HG03565 (cell line): ENCODE results near the gene TPBGL.

ENCODE experiments used
- ATAC-seq: cut with Tn5 transposase; IDR thresholded peaks from one replicate; pipeline ENCODE4 v1.9.1; 2021; ENCODE audit warnings: mild to moderate bottlenecking, moderate library complexity; ENCODE audit not compliant: unreplicated experiment

The TPBGL gene, protein sequence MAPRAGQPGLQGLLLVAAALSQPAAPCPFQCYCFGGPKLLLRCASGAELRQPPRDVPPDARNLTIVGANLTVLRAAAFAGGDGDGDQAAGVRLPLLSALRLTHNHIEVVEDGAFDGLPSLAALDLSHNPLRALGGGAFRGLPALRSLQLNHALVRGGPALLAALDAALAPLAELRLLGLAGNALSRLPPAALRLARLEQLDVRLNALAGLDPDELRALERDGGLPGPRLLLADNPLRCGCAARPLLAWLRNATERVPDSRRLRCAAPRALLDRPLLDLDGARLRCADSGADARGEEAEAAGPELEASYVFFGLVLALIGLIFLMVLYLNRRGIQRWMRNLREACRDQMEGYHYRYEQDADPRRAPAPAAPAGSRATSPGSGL

DNA sequence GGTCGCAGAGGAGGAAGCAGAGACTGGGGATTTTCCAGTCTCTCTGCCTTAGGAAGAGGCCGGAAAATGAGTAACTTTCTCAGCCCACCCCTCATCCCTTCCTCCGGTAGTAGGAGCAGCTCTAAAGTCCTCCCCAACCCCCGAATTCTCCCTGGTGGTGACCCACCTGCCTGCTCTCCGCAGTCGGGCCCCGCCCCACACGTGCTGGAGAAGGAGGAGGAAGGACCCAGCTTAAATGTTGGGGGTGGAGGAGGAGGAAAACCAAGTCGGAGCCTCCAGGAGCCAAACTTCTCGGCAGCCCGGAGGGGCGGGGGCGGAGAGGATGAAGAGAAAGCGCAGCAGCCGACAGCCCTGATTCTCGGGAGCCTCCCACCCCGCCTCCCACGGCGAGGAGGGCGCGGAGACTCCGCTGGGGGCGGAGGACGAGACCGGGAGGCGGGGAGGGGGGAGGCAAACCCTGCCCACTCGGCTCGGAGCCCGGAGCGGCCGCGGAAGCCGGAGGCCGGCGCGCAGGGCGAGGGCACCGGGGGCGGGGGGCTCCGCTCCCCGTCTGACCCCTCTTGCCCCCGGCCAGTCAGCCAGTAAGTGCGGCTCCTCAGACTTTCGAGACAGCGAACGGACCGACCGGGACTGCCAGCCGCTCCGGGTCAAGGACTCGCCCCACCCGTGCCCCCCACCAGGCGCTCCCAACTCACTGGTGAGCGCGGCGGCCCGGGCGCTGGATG is at the start of gene TPBGL:
Gene TPBGL, plus strand, starts transcription at position 464 of the 725 bp plus-strand sequence. CDS start 276 bp downstream, outside the sequence.
- no peak for ATAC-seq

DNA sequence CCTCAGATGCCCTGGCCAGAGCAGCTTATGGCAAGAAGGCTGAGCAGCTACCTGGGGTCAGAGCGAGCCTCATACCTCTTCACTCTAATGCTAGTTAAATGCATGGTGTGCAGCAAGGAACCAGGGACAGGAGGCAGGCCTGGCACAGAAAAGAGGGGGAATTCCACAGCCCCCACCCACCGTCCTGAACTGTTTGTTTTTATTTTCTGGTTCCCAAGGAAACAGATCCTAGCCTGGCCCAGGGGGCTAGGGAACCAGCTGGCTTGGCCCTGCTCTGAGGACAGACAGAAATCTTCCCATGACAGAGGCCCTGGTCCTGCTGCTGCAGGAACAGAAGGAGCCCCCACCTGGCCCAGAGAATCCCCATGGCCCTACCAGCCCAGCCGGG is 49.2 kb upstream of the TPBGL start:
- no peak for ATAC-seq

DNA sequence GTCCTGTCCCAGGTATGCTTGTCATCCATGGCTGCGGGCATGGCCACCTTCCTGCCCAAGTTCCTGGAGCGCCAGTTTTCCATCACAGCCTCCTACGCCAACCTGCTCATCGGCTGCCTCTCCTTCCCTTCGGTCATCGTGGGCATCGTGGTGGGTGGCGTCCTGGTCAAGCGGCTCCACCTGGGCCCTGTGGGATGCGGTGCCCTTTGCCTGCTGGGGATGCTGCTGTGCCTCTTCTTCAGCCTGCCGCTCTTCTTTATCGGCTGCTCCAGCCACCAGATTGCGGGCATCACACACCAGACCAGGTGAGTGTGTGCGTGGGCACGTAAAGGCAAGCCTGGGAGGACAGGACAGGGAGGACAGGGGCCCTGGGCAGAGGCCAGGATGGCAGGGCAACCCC is 47.3 kb upstream of the TPBGL start:
- ATAC-seq, result no peak

DNA sequence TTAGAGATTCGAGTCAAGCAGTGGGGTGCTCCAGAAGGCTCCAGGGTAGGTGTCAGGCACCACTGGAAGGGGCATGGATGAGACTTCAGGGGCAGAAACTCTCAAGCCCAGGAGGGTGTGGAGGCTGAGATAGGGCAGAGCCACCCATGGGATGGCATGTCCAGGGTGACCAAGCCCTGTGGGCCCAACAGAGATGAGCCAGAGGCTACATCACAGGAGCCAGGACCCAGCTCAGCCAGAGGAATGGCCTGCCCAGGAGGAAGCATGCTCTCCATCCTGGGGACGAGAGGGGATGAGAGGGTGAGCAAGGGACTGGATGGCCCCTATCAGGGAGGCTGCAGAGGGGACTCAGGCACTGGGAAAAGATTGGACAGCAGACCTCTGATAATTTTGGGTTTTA is 46.9 kb upstream of the TPBGL start:
- no peak for ATAC-seq

DNA sequence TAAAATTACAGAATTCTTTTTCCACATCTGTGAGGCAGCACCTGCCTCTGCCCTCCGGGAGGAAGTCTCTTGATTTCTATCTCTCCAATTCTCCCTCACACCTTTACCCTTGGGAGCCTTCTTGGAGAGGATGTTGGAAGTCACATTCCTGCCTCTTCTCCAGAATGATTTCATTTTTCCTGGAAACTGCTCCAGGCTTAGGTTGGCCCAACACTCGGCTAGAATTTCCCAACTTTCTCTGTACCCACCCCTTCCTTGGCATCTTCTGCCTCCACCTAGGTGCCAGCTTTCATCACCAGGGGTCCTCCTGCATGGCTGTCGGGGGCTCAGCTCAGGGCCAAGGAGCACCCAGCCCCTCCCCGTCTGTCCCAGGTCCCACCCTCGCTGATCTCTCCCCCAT is 46.4 kb upstream of the TPBGL start:
- no peak for ATAC-seq

DNA sequence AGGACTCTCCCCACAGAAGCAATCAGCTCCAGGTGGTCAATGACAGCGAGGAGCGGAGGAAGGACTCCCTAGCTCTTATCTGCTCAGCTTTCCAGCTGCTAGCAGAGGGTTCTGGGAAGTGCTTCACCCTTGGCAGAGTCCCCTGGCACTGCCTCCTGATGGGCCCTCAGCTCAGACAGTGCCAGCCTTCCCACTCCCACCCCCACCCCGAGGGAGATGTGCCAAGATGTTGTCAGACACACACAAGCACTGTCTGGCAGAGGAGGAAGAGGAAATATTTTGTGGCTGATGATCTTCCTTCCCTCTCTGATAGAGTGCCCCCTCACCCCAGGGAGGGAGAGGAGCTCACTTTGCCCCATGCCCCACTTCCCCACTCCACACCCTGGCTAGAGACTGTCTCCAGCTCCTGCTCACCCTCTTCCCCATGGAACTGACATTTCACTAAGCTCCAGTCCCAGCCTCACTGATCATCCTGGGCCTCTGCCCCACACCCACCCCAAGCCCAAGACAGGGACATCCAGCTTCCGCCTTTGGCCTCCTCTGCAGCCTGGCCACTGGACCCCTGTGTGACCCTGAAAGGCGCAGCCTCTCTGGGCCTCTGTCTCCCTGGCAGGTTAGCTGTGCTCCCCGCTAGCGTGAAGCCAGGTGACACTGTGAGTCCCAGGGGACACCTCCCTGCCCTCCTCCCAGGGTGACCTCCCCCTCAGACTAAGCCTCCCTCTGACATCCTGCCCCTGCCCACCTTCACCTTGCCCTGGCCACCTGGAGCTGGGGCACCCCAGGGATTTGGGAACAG is 45.2 kb upstream of the TPBGL start:
- ATAC-seq, result no peak

DNA sequence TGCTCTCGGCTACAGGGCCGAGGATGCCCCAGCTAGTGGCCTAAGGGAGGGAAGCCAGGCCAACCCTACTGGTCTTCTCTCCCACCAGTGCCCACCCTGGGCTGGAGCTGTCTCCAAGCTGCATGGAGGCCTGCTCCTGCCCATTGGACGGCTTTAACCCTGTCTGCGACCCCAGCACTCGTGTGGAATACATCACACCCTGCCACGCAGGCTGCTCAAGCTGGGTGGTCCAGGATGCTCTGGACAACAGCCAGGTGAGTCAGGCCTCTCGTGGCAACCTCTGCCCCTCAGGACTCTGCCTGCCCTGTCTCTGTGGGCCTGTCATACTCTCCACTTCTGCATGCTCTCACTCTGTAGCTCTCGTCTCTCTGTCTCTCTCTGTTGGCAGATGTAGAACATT is 44.1 kb upstream of the TPBGL start:
- no peak for ATAC-seq

DNA sequence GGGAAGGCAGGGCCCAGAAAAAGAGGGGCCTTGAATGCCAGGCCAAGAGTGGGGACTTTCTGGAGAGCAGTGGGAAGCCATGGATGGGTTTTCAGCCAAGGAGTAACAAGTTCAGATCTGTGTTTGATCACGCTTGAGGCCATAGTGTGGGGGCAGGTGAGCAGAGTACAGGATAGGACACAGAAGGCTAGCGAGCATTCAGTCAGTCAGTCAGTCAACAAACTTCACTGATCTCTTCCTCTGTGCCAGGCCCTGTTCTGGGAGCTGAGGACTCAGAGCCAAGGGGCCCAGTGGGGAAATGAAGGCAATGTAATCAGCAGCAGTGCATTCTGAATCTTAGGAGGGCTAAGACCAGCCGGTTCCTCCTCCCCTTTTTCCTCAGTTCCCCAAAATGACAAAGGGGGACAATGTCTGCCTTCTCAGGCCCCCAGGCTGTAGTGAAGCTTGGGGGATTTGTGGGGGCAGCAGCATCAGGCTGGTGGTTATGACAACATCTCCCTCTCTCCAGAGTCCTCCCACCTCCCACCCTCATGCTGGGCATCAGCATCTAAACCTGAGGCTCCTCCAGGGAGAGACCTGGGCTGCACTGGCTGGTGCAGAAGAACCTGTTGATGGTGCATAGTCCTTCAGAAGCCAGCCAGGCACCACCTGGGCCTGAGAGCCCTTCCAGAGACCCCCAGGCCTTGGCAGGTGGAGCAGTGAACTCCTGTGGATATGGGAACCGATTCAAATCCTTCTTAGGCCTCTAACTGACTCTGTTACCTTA is 42.9 kb upstream of the TPBGL start:
- no peak for ATAC-seq

DNA sequence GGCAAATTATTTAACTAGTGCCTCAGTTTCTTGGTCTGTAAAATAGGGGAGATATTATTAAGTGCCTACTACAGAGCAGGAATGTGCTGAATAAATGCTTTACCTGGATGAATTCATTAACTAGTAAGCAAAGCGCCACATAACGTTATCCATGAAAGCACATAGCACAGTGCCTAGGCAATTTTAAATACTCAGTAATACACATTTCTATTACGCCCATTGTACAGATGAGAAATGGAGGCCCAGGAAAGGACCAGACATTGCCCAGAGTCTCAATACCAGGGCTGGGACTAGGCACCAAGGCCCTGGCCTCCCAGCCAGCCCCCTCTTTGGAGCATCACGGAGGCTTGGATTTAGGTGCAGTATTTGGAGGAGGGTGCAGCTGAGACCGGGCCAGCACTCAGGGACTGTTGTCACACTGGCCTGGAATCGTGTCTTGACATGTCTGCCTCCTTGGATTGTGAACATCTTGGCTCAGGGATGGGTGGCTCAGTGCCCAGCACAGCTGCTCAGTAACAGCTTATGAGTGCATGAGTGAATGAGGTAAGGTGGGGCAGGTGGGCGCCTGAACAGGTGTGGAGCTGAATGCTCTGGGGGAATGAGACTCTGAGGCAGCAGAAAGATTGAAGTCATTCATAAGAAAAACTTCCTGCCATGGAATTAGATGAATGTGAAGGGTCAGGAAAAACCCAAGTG is 42.1 kb upstream of the TPBGL start:
- ATAC-seq, result no peak

DNA sequence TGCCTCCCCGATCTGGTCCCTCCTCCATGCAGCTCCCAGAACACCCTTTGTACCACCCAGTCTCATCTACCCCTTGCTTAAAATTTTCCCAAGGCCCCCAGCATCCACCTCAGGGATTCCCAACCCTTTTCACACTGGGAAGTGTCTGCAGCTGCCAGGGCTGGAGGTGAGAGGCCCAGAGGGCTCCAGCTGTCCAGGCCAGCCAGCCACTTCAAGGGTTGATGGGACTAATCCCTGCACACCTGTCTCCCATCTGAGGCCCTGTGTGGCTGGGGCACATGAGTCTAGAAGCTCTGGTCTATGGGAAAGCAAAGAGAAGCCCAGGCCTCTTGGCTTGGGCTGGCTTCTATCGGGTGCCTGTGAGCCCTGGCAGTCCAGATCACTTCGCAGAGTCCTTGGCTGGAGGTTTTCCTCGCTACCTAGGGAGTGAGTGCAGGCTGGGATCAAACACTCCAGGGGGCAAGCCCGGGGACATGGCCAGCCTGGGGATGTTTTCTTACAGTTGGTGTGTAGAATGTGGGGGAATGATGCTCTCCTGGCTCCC is 41.1 kb upstream of the TPBGL start:
- ATAC-seq, result no peak

DNA sequence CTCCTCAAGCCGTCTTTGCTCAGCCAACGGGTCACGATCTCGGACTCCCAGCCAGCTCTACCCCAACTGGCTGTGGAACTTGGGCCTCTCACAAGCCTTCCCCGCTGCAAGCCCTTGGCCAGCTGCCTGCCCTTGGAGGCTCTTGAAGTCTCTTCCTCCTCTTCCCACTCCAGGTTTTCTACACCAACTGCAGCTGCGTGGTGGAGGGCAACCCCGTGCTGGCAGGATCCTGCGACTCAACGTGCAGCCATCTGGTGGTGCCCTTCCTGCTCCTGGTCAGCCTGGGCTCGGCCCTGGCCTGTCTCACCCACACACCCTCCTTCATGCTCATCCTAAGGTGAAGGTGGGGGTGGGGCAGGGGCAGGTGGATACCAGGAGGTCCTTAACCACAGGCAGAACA is 40.5 kb upstream of the TPBGL start:
- ATAC-seq, result no peak

DNA sequence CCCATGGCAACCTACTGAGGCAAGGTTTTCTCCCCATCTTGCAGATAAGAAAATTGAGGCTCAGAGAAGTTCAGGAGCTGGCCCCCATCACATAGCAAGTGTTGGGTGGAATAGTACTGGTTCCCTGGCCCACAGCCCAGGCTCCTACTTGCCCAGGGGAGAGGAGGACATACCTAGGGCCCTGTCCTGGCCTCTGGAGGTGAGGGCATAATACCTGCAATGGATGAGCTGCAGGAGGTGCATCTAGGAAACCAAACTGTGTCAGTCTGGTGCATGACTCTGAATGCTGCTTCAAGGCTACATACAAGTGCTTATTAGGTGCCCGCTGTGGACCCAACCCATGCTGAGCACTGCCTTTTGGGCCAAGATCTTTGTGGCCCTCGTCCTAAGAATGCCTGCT is 40.0 kb upstream of the TPBGL start:
- no peak for ATAC-seq

DNA sequence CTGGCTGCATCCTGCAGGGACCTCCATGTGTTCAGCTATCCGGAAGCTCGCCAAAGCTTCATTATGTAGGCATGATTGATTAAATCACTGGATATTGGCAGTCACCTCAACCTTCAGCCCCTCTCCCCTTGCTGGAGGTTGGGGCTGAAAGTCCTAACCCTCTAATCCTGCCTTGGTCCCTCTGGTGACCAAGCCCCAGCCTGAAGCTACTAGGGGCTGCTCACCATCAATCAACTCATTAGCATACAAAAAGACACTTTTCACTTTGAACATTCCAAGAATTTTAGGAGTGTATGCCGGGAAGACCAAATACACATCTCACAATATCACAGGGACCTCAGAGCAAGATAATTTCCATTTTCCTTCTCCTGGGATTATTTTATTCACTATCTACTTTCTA is 38.8 kb upstream of the TPBGL start:
- ATAC-seq, result no peak

DNA sequence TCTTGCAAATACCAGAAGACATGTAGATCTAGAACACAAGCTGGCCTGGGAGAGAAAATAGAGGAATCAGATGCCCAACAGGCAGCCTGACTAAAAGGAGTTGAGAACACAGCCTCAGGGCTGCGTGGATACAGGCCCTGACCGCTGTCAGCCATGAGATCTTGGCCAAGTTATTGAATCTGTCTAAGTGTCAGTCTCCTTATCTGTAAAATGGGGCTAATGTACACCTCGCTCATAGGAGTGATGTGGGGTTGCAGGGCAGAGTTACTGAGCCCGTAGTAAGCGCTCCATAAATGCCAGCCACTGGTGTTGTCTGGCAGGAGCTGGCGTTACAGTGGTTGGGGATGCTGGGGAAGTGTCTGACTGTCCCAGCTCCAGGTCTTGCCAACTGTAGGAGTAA is 38.4 kb upstream of the TPBGL start:
- no peak for ATAC-seq

DNA sequence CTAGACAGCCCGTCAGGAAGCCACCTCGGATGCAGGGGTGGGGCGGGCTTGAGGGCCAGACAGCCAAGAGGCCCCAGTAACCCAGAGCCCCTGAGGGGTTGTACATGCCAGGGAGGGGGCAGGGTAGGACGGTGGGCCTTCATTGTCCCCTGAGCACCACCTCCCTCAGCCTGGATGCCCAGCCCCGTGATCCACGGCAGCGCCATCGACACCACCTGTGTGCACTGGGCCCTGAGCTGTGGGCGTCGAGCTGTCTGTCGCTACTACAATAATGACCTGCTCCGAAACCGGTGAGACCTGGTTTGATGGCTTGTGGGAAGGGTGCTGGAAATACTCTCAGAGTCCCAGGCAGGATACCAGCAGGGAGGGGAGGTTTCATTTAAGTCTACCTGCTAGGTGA is 37.4 kb upstream of the TPBGL start:
- ATAC-seq, result no peak

DNA sequence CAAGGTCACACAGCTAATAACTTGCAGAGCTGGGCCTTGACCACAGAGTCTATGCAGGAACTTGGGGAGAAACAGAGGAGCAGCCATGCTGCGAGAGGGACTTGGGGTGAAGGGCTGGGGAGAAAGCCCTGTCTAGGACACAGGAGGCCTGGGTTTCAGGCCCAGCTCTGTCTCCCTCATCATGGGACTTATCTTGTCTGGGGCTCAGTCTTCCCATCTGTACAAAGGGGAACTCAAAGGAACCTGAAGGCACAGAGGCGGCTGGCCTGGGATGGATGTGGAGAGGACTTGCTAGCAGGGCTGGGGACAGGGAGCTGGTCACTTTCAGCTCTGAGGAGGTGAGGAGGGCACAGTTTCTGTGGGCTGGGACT is 36.9 kb upstream of the TPBGL start:
- no peak for ATAC-seq

DNA sequence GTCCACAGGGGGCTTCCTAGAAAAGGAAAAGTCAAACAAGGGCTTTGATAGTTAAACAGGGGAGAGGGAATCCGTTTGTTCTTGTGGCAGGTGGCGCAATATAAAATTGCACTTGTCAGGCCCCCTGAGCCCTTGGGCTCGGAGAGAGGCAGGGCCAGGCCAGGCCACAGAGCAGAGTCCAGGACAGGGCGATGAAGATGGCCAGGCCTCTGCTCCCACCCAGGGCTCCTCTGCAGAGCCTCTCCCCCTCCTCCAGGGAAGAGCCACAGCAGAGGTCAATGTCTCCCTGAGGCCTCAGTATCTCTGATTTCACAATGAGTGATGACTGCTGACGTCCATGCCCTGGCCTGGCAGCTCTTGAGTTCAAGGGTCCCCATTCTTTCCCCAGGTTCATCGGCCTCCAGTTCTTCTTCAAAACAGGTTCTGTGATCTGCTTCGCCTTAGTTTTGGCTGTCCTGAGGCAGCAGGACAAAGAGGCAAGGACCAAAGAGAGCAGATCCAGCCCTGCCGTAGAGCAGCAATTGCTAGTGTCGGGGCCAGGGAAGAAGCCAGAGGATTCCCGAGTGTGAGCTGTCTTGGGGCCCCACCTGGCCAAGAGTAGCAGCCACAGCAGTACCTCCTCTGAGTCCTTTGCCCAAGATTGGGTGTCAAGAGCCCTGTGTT is 36.4 kb upstream of the TPBGL start:
- no peak for ATAC-seq

DNA sequence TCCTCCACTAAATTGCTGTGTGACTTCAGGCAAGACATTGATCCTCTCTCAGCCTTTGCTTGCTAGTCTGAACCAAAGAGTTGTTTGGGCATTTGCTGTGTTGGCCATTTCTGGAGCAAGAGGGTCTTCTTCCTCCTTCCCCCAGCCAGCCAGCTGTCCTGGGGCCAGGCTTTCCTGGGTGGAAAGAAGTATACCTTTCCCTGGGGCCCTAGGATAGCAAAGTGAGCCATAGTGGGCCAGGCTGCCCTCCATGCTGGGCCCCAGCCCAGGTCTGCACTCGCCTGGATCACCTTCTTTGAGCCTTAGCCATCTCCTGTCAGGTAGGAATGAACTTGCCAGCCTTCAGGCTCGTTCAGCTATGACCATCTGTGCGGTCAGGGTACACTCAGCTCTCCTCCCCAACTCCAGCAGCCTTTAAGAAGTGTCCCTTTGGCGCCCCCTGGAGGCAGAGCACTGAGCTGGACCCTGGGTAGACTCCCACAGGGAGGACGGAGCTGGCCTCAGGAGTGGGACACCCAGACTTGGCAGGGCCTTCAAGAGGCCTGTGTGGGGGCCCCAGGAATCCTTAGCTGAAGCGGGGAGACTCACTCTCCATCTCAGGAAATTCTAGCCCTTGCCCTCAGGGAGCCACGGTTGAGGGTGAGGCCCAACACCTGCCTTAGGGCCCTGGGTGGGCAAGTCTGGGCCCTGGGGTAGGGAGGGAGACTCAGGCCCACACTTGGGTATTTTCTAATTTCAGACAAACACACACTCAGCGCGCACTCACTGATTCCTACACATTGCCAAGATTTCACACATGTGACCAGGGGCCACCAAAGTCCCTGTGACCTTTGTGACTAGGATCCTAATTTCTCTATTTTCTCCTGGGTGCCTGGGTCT is 35.6 kb upstream of the TPBGL start:
- ATAC-seq, result peak; percentile 46

DNA sequence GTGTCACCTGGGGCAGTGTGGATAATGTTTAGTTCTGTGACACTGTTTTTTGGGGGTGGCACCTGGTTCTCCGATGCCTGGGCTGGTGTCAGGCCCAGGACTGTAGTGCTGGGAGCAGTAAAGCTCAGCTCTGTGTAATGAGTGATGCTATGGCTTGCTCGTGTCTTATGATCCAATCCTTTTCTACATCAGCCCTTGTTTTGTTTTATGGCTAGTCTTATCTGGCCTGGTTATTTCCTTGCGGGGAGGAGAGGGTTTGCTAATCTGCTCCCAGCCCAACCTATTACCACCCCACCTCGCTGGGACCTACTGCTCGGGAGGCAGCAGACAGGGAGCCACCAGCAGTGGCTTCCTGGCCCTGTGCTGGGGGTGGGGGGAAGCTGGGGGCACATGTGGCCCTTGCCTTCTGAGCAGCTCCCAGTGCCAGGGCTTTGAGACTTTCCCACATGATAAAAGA is 35.0 kb upstream of the TPBGL start:
- no peak for ATAC-seq
